A673 (cell line): ENCODE data around the gene FMN2. TPM values are rescaled to one million over a fixed set of nuclear protein-coding genes. Genes with fewer than 3 reads are reported as not detected.

Source experiments
- BruUV-seq: library from RNA; stranded (reverse); fragments of 400-500 nt; replicated peaks from 2 replicates; lab custom pipeline; 2021; lab: Mats Ljungman, UMichigan
- CTCF ChIA-PET: fragments of 300-600 bp; sonication (Branson Sonifier 250); formaldehyde crosslinking; loops from one replicate; lab custom pipeline; 2022; ENCODE audit warnings: antibody characterized with exemption; lab: Charles Lee
- POLR2A ChIA-PET: fragments of 300-600 bp; sonication (Branson Sonifier 250); formaldehyde crosslinking; loops from one replicate; lab custom pipeline; 2022; ENCODE audit warnings: antibody characterized with exemption; ENCODE audit not compliant: low non-redundant PET; lab: Charles Lee
- DNase-seq: peaks from one replicate; pipeline ENCODE4 v3.0.0-alpha.2; 2015; ENCODE audit warnings: low spot score
- H3K27ac ChIP-seq: fragments of 200-600 bp; sonication (generic); 2 replicates; pipeline ENCODE4 v1.5.1; 2016; ENCODE audit warnings: mixed run types, low read depth, mild to moderate bottlenecking, mixed read lengths, antibody characterized with exemption, low read length; ENCODE audit not compliant: poor library complexity, severe bottlenecking
- H3K27me3 ChIP-seq: fragments of 200-600 bp; sonication (generic); replicated peaks from 2 replicates; pipeline ENCODE4 v1.6.1; 2017; ENCODE audit warnings: mixed run types, low read depth, mild to moderate bottlenecking, mixed read lengths, antibody characterized with exemption, low read length; ENCODE audit not compliant: insufficient read depth, poor library complexity
- H3K36me3 ChIP-seq: fragments of 200-600 bp; sonication (generic); 2 replicates; pipeline ENCODE4 v1.6.1; 2016; ENCODE audit warnings: mixed run types, mild to moderate bottlenecking, mixed read lengths, antibody characterized with exemption, low read length; ENCODE audit not compliant: insufficient read depth, poor library complexity, severe bottlenecking
- H3K4me1 ChIP-seq: fragments of 200-600 bp; sonication (generic); 2 replicates; pipeline ENCODE4 v1.6.1; 2017; ENCODE audit warnings: mixed run types, mild to moderate bottlenecking, mixed read lengths, antibody characterized with exemption, low read length; ENCODE audit not compliant: insufficient read depth, poor library complexity, severe bottlenecking
- H3K4me3 ChIP-seq: fragments of 200-600 bp; sonication (generic); 2 replicates; pipeline ENCODE4 v1.5.1; 2016; ENCODE audit warnings: low read depth, mixed run types, mild to moderate bottlenecking, mixed read lengths, low read length; ENCODE audit not compliant: poor library complexity, severe bottlenecking
- H3K9me3 ChIP-seq: fragments of 200-600 bp; sonication (generic); 2 replicates; pipeline ENCODE4 v1.6.1; 2016; ENCODE audit warnings: mixed run types, low read depth, mild to moderate bottlenecking, mixed read lengths, antibody characterized with exemption, low read length; ENCODE audit not compliant: poor library complexity, severe bottlenecking
- CTCF ChIP-seq: fragments of 300-800, 200-600 bp; sonication (generic); conservative IDR thresholded peaks from 2 replicates; pipeline ENCODE4 v1.5.1; 2017; ENCODE audit warnings: low read depth, mild to moderate bottlenecking, antibody characterized with exemption, low read length, moderate library complexity, mixed read lengths
- EZH2 ChIP-seq: fragments of 200-600 bp; sonication (generic); IDR thresholded peaks from 2 replicates; pipeline ENCODE4 v1.6.1; 2017; ENCODE audit warnings: borderline replicate concordance, low read depth, mild to moderate bottlenecking, mixed read lengths, antibody characterized with exemption, low read length; ENCODE audit not compliant: poor library complexity, severe bottlenecking
- intact Hi-C: fragments of 100-400 bp; cut with micrococcal nuclease; formaldehyde crosslinking; loops from one replicate; pipeline ENCODE4 v1.10.0; 2022; ENCODE audit not compliant: unreplicated experiment
- total RNA-seq: library from RNA; stranded (reverse); gene quantifications from 2 replicates; pipeline ENCODE4 v1.2.3, GENCODE V29; 2021

Gene FMN2
- total RNA-seq, 1 experiment from 2014 or later: not detected

- Histone ChIP-seq H3K4me1 (no peaks in the 10 kb centered on the region), H3K9me3 (no peaks in the 10 kb centered on the region), H3K27ac (no peak overlapping the region), H3K4me3 (no peak overlapping the region), H3K27me3 (peaks cover 5% of the 10 kb centered on the region), H3K36me3 (no peaks in the 10 kb centered on the region)
- no peak for DNase-seq
- BruUV-seq: no TSS peak
- TF ChIP-seq EZH2: no peak
- TF ChIP-seq CTCF: no peak
- ChIA-PET POLR2A (no interaction called here), CTCF (no interaction called here)
- intact Hi-C loops: no loop called here
These were observed 312.6 kb downstream of the FMN2 start for GRCh38 chr1:240404286-240404685.

GRCh38 chr1:240405751-240406150 is 314.1 kb downstream of the FMN2 start:
- no peak for DNase-seq
- no peaks in the 10 kb centered on the region for H3K36me3 ChIP-seq
- no TSS peak for BruUV-seq
- peaks cover 5% of the 10 kb centered on the region for H3K27me3 ChIP-seq
- intact Hi-C loops: no loop called here
- CTCF ChIA-PET: no interaction called here
- TF ChIP-seq EZH2 (no peak), CTCF (no peak)
- H3K4me1 ChIP-seq: no peaks in the 10 kb centered on the region
- H3K27ac ChIP-seq: no peak overlapping the region
- H3K9me3 ChIP-seq: no peaks in the 10 kb centered on the region
- no peak overlapping the region for H3K4me3 ChIP-seq
- POLR2A ChIA-PET: no interaction called here

DNA sequence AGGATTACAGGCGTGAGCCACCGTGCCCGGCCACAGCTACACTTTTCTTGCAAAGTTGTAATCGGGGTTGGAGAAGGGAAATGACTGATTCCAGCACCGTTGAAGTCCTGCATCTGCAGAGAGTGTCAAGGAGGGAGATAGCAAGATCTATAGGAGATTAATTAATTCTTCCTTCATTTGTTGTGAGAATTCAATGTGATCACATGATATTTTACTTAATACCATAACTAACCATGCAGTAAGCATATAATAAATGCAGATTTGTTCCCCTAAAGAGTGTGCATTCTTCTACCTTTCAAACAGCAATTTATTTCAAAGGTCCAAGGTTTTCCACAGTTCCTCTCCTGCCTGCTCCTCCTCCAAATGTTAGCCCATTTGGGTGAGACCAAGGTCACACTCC is 315.7 kb downstream of the FMN2 start:
- ChIA-PET POLR2A (no interaction called here), CTCF (no interaction called here)
- DNase-seq: no peak
- no peak overlapping the region for H3K4me3 ChIP-seq
- peaks cover 5% of the 10 kb centered on the region for H3K27me3 ChIP-seq
- no peaks in the 10 kb centered on the region for H3K36me3 ChIP-seq
- H3K27ac ChIP-seq: no peak overlapping the region
- TF ChIP-seq EZH2: no peak
- no peak for TF ChIP-seq CTCF
- H3K4me1 ChIP-seq: no peaks in the 10 kb centered on the region
- intact Hi-C loops: no loop called here
- no TSS peak for BruUV-seq
- H3K9me3 ChIP-seq: no peaks in the 10 kb centered on the region
